Measurements from ENCODE around the gene DMXL2. TPM values are rescaled to one million over a fixed set of nuclear protein-coding genes. Genes with fewer than 3 reads are reported as not detected.
"Not testable (repeated sequence)": the region's sequence is repeated elsewhere in the genome, so short reads cannot be mapped to it uniquely, and the experiment has no call there.

The DMXL2 gene
- total and polyA plus RNA-seq, 2 donors from 2014 or later, result 14.6 to 29.0 TPM

DNA sequence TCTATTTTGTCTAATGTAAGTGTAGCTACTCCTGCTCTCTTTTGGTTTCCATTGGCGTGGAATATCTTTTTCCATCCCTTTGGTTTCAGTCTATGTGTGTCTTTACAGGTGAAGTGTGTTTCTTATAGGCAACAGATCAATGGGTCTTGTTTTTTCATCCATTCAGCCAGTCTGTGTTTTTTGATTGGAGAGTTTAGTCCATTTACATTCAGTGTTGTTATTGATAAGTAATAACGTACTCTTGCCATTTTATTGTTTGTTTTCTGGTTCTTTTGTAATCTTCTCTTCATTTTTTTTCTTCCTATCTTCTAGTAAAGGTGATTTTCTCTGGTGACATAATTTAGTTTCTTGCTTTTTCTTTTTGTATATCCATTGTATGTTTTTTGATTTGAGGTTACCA lies 184.0 kb downstream of the DMXL2 start:
- Histone ChIP-seq H3K36me3 (ENCODE audit: control insufficient read depth in 2 of 3, insufficient read depth in 3 of 3, low read length in 3 of 3) (no peaks in the 10 kb centered on the region), H3K4me3 (ENCODE audit: low read length in 3 of 3) (no peak overlapping the region), H3K27ac (ENCODE audit: low read depth in 2 of 2, low read length in 2 of 2) (no peak overlapping the region), H3K27me3 (ENCODE audit: control insufficient read depth, insufficient read depth, low read length) (no peaks in the 10 kb centered on the region), H3K4me1 (ENCODE audit: control insufficient read depth in 2 of 3, insufficient read depth in 2 of 3, low read depth in 1 of 3, low read length in 3 of 3) (no peaks in the 10 kb centered on the region), H3K9ac (ENCODE audit: low read length in 3 of 3) (no peak overlapping the region), H3K9me3 (ENCODE audit: control insufficient read depth in 2 of 3, insufficient read depth in 1 of 3, low read length in 3 of 3) (peaks cover 0 to 2% (median 0%) of the 10 kb centered on the region in 3 donors)
- FAIRE-seq, result no peak
- TF ChIP-seq CTCF (IDR thresholded peaks at IDR 0.05; ENCODE audit: borderline replicate concordance, extremely low read depth, insufficient read depth), result no peak
- intact Hi-C loops (cut with DNase I), result no loop called here
- no peak for DNase-seq

DNA sequence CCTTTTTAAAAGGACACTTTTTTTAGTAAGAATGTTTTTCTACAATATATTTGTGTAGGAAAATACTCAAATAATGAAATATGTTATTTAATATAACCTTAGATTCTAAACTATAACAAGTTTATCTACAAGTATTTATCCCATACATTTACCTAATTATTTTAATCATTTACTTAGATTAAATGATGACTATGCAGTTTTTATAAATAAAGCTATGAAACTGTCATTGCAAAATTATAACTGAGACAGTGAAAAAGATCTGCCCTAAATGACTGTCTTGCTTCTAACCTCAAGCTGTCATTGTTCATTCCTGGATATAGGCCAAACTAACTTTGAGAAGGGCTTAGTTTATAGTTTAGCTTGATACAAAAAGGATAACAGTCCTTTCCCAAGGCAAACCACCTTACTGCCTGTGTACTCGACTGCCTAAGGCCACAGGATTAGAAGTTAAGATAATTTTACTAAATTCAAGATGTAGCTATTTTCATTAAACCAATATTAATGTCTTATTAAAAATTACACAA lies 197.0 kb downstream of the DMXL2 start:
- no peak for TF ChIP-seq CTCF (IDR thresholded peaks at IDR 0.05; ENCODE audit: borderline replicate concordance, extremely low read depth, insufficient read depth)
- H3K4me1 ChIP-seq (ENCODE audit: control insufficient read depth in 2 of 3, insufficient read depth in 2 of 3, low read depth in 1 of 3, low read length in 3 of 3), result no peaks in the 10 kb centered on the region
- DNase-seq (no peak), FAIRE-seq (peak; percentile 68)
- no peak overlapping the region for H3K9ac ChIP-seq (ENCODE audit: low read length in 3 of 3)
- intact Hi-C loops (cut with DNase I), result no loop called here
- no peak overlapping the region for H3K4me3 ChIP-seq (ENCODE audit: low read length in 3 of 3)
- H3K27me3 ChIP-seq (ENCODE audit: control insufficient read depth, insufficient read depth, low read length), result no peaks in the 10 kb centered on the region
- H3K27ac ChIP-seq (ENCODE audit: low read depth in 2 of 2, low read length in 2 of 2), result no peak overlapping the region
- no peaks in the 10 kb centered on the region for H3K36me3 ChIP-seq (ENCODE audit: control insufficient read depth in 2 of 3, insufficient read depth in 3 of 3, low read length in 3 of 3)
- no peaks in the 10 kb centered on the region for H3K9me3 ChIP-seq (ENCODE audit: control insufficient read depth in 2 of 3, insufficient read depth in 1 of 3, low read length in 3 of 3)

GRCh38 chr15:51424780-51425179 lies 197.8 kb downstream of the DMXL2 start:
- no peak for FAIRE-seq
- intact Hi-C loops (cut with DNase I), result no loop called here
- Histone ChIP-seq H3K4me3 (ENCODE audit: low read length in 3 of 3) (no peak overlapping the region), H3K9me3 (ENCODE audit: control insufficient read depth in 2 of 3, insufficient read depth in 1 of 3, low read length in 3 of 3) (no peaks in the 10 kb centered on the region), H3K27me3 (ENCODE audit: control insufficient read depth, insufficient read depth, low read length) (no peaks in the 10 kb centered on the region), H3K9ac (ENCODE audit: low read length in 3 of 3) (no peak overlapping the region), H3K36me3 (ENCODE audit: control insufficient read depth in 2 of 3, insufficient read depth in 3 of 3, low read length in 3 of 3) (no peaks in the 10 kb centered on the region), H3K27ac (ENCODE audit: low read depth in 2 of 2, low read length in 2 of 2) (no peak overlapping the region), H3K4me1 (ENCODE audit: control insufficient read depth in 2 of 3, insufficient read depth in 2 of 3, low read depth in 1 of 3, low read length in 3 of 3) (no peaks in the 10 kb centered on the region)
- no peak for TF ChIP-seq CTCF (IDR thresholded peaks at IDR 0.05; ENCODE audit: borderline replicate concordance, extremely low read depth, insufficient read depth)
- DNase-seq, result no peak

GRCh38 chr15:51423040-51423439 lies 199.5 kb downstream of the DMXL2 start:
- intact Hi-C loops (cut with DNase I); H3K27me3 ChIP-seq (ENCODE audit: control insufficient read depth, insufficient read depth, low read length); H3K4me3 ChIP-seq (ENCODE audit: low read length in 3 of 3); H3K4me1 ChIP-seq (ENCODE audit: control insufficient read depth in 2 of 3, insufficient read depth in 2 of 3, low read depth in 1 of 3, low read length in 3 of 3); H3K36me3 ChIP-seq (ENCODE audit: control insufficient read depth in 2 of 3, insufficient read depth in 3 of 3, low read length in 3 of 3); H3K9ac ChIP-seq (ENCODE audit: low read length in 3 of 3); FAIRE-seq; DNase-seq; H3K27ac ChIP-seq (ENCODE audit: low read depth in 2 of 2, low read length in 2 of 2); H3K9me3 ChIP-seq (ENCODE audit: control insufficient read depth in 2 of 3, insufficient read depth in 1 of 3, low read length in 3 of 3): not testable (repeated sequence)
